GM19397 (cell line): ENCODE measurements around the gene SNRPA1.

ENCODE experiments used
- ATAC-seq: cut with Tn5 transposase; IDR thresholded peaks from one replicate; pipeline ENCODE4 v1.9.1; 2021; ENCODE audit warnings: mild to moderate bottlenecking, moderate library complexity; ENCODE audit not compliant: unreplicated experiment

The SNRPA1 gene

GRCh38 chr15:101264911-101265641 is 30.0 kb downstream of the SNRPA1 start:
- ATAC-seq = no peak

GRCh38 chr15:101264011-101264410 is 31.0 kb downstream of the SNRPA1 start:
- ATAC-seq = no peak

GRCh38 chr15:101262551-101262950 is 32.5 kb downstream of the SNRPA1 start:
- no peak for ATAC-seq

GRCh38 chr15:101258238-101259144 is 36.6 kb downstream of the SNRPA1 start:
- ATAC-seq = no peak

GRCh38 chr15:101256757-101257156 is 38.3 kb downstream of the SNRPA1 start:
- no peak for ATAC-seq

GRCh38 chr15:101255615-101256241 is 39.3 kb downstream of the SNRPA1 start:
- ATAC-seq = no peak

GRCh38 chr15:101255051-101255395 is 40.0 kb downstream of the SNRPA1 start:
- ATAC-seq = no peak

GRCh38 chr15:101254157-101255050 is 40.6 kb downstream of the SNRPA1 start:
- ATAC-seq = no peak

- no peak for ATAC-seq
Measured at GRCh38 chr15:101252836-101253235, 42.2 kb downstream of the SNRPA1 start.

GRCh38 chr15:101251830-101252820 is 42.9 kb downstream of the SNRPA1 start, which contains the start of gene CHSY1:
Gene CHSY1 (minus strand): TSS chr15:101252048. CDS start chr15:101251456, 592 bp downstream.
- peak; percentile 65 for ATAC-seq

- peak; percentile 49 for ATAC-seq
Measured at GRCh38 chr15:101250873-101251829, 43.9 kb downstream of the SNRPA1 start.

- no peak for ATAC-seq
Measured at GRCh38 chr15:101250341-101250831, 44.7 kb downstream of the SNRPA1 start.

- no peak for ATAC-seq
Measured at GRCh38 chr15:101248274-101248673, 46.8 kb downstream of the SNRPA1 start.

- ATAC-seq = no peak
Measured at GRCh38 chr15:101246824-101247745, 48.0 kb downstream of the SNRPA1 start.

GRCh38 chr15:101246391-101246790 is 48.7 kb downstream of the SNRPA1 start:
- ATAC-seq = no peak

GRCh38 chr15:101244889-101245668 is 50.0 kb downstream of the SNRPA1 start:
- no peak for ATAC-seq
